Upper lobe of left lung (tissue), 4 donors: ENCODE results near the gene SAFB.

Experiments
- CTCF ChIP-seq, 6 experiments: fragments of 450-650 bp in 4 of 6; fragments of 200-600 bp in 2 of 6; sonication (generic) in 2 of 6; IDR thresholded peaks; one replicate each; pipeline ENCODE4 v1.5.1; 2016 to 2019; ENCODE audit warnings: antibody characterized with exemption in 6 of 6
- EP300 ChIP-seq, 4 donors: sonication (generic); formaldehyde crosslinking; IDR thresholded peaks; one replicate each; pipeline ENCODE4 v1.5.1; 2017; ENCODE audit warnings: antibody characterized with exemption in 4 of 4, control low read depth in 2 of 4

GRCh38 chr19:5661483-5661882 lies 38.6 kb downstream of the SAFB start:
- TF ChIP-seq EP300 (IDR thresholded peaks at IDR 0.05) (no peak), CTCF (IDR thresholded peaks at IDR 0.05) (no peak)
